ENCODE measurements around the gene AOPEP.

Gene AOPEP

GRCh38 chr9:95025213-95026147 is 299.0 kb downstream of the AOPEP start:
- DNase-seq, result no peak

- DNase-seq, result no peak
These were observed 299.6 kb downstream of the AOPEP start for GRCh38 chr9:95026148-95026524.

DNA sequence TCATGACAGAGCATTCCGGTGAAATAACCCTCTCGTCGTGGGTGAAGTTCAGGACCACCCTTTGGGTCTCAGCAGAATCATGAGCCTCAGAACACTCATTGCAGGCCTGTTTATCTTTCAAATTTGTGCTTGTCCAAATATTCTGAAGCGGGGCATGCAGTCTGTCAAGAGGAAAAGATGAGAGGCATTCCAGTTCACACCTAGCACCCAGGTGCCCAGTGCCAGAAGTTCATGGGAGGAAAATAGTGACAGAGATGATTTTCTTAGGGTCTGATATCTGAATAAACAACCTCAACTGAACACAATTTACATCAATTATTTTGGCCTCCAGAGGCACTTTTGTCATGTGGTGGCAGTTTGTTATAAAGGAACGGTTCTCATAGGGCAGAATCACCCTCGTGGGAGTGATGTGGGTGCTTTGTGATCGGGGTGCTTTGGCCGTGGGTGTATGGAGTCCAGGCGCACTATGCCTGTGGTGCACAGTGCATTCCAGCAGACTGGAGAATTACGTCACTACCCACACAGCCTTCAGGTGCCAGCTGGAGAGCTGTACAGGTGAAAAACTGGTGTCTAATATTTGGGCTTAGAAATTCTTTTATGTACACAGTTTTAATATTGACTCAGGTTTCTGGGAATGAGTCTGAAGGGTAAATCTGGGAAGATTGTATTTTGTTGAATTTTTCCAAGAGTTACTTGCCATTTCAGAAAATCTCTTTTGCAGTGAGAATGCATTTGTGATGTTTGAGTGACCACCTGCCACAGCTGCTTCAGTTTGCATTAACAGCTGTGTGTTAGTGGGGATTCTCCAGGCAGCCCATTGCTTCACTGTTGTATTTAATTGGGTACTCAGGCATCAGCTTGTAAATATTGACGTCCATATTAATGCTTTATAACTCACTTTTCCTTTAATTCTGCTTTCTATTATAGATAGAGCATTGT is 301.7 kb downstream of the AOPEP start:
- no peak for DNase-seq

GRCh38 chr9:95028853-95029219 is 302.3 kb downstream of the AOPEP start:
- no peak for DNase-seq

GRCh38 chr9:95029288-95029687 is 302.8 kb downstream of the AOPEP start:
- DNase-seq, result no peak

DNA sequence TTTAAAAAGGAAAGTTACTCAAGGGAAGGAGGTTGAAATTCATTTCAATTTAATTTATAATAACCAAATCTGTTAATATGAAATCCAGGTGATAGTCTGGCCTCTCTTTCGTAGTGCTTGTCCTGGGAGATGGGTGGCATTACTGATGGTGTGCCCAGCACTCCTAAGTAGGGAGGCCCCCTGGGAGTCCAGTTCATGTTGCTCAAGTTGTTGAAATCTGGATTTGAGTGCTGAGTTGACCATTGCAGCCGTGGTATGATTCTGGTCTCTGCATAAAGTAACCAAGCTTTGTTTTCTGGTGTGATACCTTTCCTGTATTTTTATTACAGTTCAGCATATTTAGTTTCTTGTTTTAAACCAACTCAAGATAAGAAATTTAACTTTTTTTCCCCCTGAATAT is 303.2 kb downstream of the AOPEP start:
- DNase-seq, result no peak

- DNase-seq, result no peak
These were observed 303.8 kb downstream of the AOPEP start for GRCh38 chr9:95030344-95030743.

- DNase-seq, result no peak
These were observed 304.6 kb downstream of the AOPEP start for GRCh38 chr9:95030920-95031642.

DNA sequence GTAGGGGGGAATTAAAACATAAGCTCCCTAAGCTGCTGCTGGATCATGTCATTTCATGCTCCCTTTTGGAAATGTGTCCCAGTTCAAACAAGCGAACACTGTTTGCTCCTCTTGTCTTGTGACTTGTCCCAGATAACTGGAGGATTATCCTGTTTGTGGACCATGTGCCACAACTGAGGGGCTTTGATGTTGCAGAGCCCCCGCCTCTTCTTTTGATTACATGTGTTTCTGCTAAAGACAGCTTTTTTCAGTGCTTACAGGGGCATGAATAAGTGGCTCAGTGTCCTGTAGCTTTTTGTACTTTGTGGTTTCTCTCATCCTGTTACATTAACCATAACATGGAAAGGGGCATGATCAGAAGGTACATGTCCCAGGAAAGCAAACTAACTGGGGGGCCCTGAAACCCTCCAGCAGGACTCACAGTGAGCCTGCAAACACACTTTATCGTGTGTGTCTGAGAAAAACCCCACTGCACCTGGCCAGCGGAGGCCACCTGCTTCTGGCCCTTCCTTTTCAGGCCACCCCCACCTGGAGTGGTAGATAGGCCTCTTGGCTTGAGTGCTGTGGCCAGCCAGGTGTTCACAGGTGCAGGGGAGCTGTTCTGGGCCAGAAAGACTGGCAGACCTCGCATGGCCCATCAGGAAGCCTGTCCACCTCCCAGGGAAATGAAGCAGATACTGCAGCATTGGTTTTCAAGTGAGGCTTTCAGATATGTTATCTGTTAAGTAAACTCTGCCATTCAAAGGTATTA is 305.4 kb downstream of the AOPEP start:
- DNase-seq, result no peak

DNA sequence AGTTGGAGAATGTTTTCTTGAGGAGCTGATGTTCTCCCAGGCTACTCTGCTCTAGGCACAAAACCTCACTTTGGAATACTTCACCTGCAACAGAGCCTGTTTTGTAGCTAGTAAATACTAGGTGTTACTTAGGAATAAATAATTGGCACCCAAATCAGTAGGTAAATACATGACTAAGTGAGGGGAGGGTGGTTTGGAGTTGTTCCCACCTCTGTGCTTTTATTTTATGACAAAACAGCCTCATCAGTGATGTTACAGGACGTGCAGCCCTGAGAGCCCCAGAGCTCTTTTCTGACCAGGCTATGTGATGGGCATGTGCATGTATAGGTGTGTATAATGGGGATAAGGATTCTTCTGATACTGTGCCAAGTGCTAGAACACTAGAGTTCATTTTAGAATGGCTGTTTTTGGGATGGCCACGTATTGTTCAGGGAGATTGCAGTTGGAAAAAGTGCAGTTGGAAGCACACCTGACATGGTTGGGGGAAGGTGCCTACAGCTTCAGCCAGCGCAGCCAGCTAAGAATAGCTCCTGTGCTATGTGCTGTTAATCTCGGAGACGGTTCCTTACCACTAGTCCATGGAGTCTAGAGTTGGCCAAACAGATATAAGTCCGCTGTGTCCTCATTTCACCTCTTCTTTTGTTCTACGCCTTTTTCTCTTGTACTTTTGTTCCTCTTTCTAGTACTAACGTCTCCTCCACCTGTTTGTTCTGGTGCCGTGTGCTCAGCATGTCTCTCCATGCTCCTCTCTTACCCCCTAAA is 306.3 kb downstream of the AOPEP start:
- no peak for DNase-seq

DNA sequence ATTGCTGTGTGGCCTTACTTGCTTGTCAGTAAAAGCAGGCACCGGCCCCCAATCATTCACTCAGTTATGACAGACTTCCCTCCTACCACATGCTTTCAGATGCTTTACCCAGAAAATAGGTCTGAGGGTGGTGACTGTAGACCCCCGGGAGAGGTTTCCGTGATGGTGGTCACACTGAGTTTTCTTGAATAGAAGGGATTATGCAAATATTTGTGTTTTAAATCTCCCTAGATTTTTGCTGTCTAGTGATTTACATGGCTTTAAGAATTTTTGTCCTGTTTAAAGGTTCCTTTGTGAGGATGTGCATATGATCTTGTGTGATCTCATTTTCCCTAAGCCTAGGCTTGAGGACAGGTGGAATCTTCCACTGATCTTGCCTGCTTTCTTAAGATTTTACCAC is 309.3 kb downstream of the AOPEP start:
- no peak for DNase-seq

GRCh38 chr9:95036676-95037075 is 310.2 kb downstream of the AOPEP start:
- no peak for DNase-seq

- no peak for DNase-seq
These were observed 311.5 kb downstream of the AOPEP start for GRCh38 chr9:95037789-95038521.

DNA sequence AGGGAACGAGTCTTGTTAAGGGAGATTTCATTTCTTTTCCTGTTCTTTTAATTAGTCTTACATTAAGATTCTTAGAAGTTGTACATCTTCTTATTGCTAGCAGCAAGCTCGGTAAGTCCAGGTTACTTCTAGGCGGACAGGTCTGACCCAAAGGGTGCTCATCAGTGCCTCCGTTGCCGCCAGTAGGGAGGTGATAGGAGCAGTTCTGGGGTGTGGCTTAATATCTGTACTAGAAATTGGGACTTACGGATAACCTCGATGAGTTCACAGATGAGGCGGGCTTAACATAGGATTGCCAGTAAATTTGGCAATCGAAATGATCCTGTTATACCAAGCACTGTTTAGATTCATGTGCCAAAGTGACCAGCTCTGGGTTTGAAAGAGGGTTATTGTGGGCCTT is 312.2 kb downstream of the AOPEP start:
- no peak for DNase-seq

GRCh38 chr9:95040106-95040505 is 313.6 kb downstream of the AOPEP start:
- DNase-seq, result no peak

GRCh38 chr9:95043826-95044225 is 317.3 kb downstream of the AOPEP start:
- DNase-seq, result no peak

GRCh38 chr9:95044731-95045508 is 318.4 kb downstream of the AOPEP start:
- no peak for DNase-seq

- DNase-seq, result no peak
These were observed 319.3 kb downstream of the AOPEP start for GRCh38 chr9:95045751-95046150.

GRCh38 chr9:95047452-95048224 is 321.1 kb downstream of the AOPEP start:
- DNase-seq, result no peak
